IMR-90 (cell line): ENCODE measurements around the gene ZNF397. TPM values are rescaled to one million over a fixed set of nuclear protein-coding genes. Genes with fewer than 3 reads are reported as not detected.
A peak's percentile ranks its signal among the peaks of the same experiment; 100 is the strongest.

Source experiments
- ATAC-seq: fragments of 200-7000 bp; cut with Tn5 transposase; 2 replicates; pipeline ENCODE4 v1.9.1; 2020; ENCODE audit warnings: low read depth, mild to moderate bottlenecking, moderate library complexity
- BruUV-seq: library from RNA; stranded (reverse); fragments of 400-500 nt; replicated peaks from 2 replicates; lab custom pipeline; 2021; lab: Mats Ljungman, UMichigan
- CTCF ChIA-PET: fragments of 300-600 bp; formaldehyde crosslinking; extraction: SDS; loops from one replicate; lab custom pipeline; 2021; ENCODE audit warnings: antibody characterized with exemption; lab: Yijun Ruan, JAX
- POLR2A ChIA-PET: fragments of 300-600 bp; sonication (Branson Sonifier 250); formaldehyde crosslinking; loops from one replicate; lab custom pipeline; 2022; ENCODE audit warnings: antibody characterized with exemption; ENCODE audit not compliant: unreplicated experiment; lab: Charles Lee
- DNase-seq: peaks from one replicate; pipeline ENCODE4 v3.0.0; 2013
- H2AFZ ChIP-seq: replicated peaks from 2 replicates; pipeline ENCODE3; 2013; ENCODE audit warnings: low read length, mild to moderate bottlenecking; ENCODE audit not compliant: poor library complexity
- H2AK5ac ChIP-seq: 2 replicates; pipeline ENCODE4 v1.6.1; 2013; ENCODE audit warnings: low read depth, low read length, inconsistent platforms
- H2AK9ac ChIP-seq: replicated peaks from 2 replicates; pipeline ENCODE3; 2013; ENCODE audit warnings: mild to moderate bottlenecking, low read depth, low read length, moderate library complexity; ENCODE audit not compliant: poor library complexity
- H2BK120ac ChIP-seq: 2 replicates; pipeline ENCODE4 v1.6.1; 2013; ENCODE audit warnings: low read depth, low read length, inconsistent platforms
- H2BK15ac ChIP-seq: 3 replicates; pipeline ENCODE4 v1.6.1; 2013; ENCODE audit warnings: low read depth, low read length, inconsistent platforms
- H2BK20ac ChIP-seq: 2 replicates; pipeline ENCODE4 v1.6.1; 2013; ENCODE audit warnings: low read depth, mild to moderate bottlenecking, inconsistent platforms, low read length, moderate library complexity
- H2BK5ac ChIP-seq: 2 replicates; pipeline ENCODE4 v1.6.1; 2013; ENCODE audit warnings: mild to moderate bottlenecking, low read depth, low read length, inconsistent platforms; ENCODE audit not compliant: poor library complexity, severe bottlenecking
- H3K14ac ChIP-seq: replicated peaks from 2 replicates; pipeline ENCODE4 v1.6.1; 2013; ENCODE audit warnings: low read depth, low read length, inconsistent platforms
- H3K18ac ChIP-seq: 2 replicates; pipeline ENCODE4 v1.6.1; 2013; ENCODE audit warnings: low read depth, low read length, control low read depth
- H3K23ac ChIP-seq: 2 replicates; pipeline ENCODE4 v1.6.1; 2013; ENCODE audit warnings: low read depth, low read length, inconsistent platforms
- H3K27ac ChIP-seq: 2 replicates; pipeline ENCODE4 v1.5.1; 2013; ENCODE audit warnings: mild to moderate bottlenecking, control low read depth, low read length; ENCODE audit not compliant: insufficient read depth
- H3K27me3 ChIP-seq: 2 replicates; pipeline ENCODE4 v1.6.1; 2013; ENCODE audit warnings: low read length; ENCODE audit not compliant: control insufficient read depth, insufficient read depth
- H3K36me3 ChIP-seq: 2 replicates; pipeline ENCODE4 v1.6.1; 2013; ENCODE audit warnings: low read length, mixed read lengths; ENCODE audit not compliant: control insufficient read depth, insufficient read depth
- H3K4ac ChIP-seq: 2 replicates; pipeline ENCODE4 v1.6.1; 2013; ENCODE audit warnings: low read depth, low read length, inconsistent platforms
- H3K4me1 ChIP-seq: 2 replicates; pipeline ENCODE4 v1.6.1; 2013; ENCODE audit warnings: low read length, mixed read lengths; ENCODE audit not compliant: control insufficient read depth, insufficient read depth
- H3K4me2 ChIP-seq: 2 replicates; pipeline ENCODE4 v1.6.1; 2013; ENCODE audit warnings: low read depth, mild to moderate bottlenecking, control low read depth, low read length, moderate library complexity
- H3K4me3 ChIP-seq: 2 replicates; pipeline ENCODE4 v1.5.1; 2013; ENCODE audit warnings: low read depth, mild to moderate bottlenecking, control low read depth, low read length, moderate library complexity; ENCODE audit not compliant: insufficient read depth
- H3K56ac ChIP-seq: 2 replicates; pipeline ENCODE4 v1.6.1; 2013; ENCODE audit warnings: low read length, inconsistent platforms; ENCODE audit not compliant: insufficient read depth; ENCODE audit errors: extremely low read depth
- H3K79me1 ChIP-seq, 2 experiments: 2 replicates each; pipeline ENCODE4 v1.6.1; 2013; ENCODE audit warnings: low read length in 2 of 2, inconsistent platforms in 1 of 2, low read depth in 1 of 2
- H3K9ac ChIP-seq: 2 replicates; pipeline ENCODE4 v1.6.1; 2013; ENCODE audit warnings: low read depth, low read length, control low read depth
- H3K9me1 ChIP-seq: 2 replicates; pipeline ENCODE4 v1.6.1; 2013; ENCODE audit warnings: low read length, inconsistent platforms; ENCODE audit not compliant: insufficient read depth
- H3K9me3 ChIP-seq: 2 replicates; pipeline ENCODE4 v1.6.1; 2013; ENCODE audit warnings: low read length; ENCODE audit not compliant: control insufficient read depth, insufficient read depth
- H4K20me1 ChIP-seq: 2 replicates; pipeline ENCODE4 v1.6.1; 2013; ENCODE audit warnings: low read length, inconsistent platforms; ENCODE audit not compliant: insufficient read depth
- H4K5ac ChIP-seq: 2 replicates; pipeline ENCODE4 v1.6.1; 2013; ENCODE audit warnings: mild to moderate bottlenecking, low read depth, low read length, control low read depth
- H4K8ac ChIP-seq, 2 experiments: 2 replicates each; pipeline ENCODE4 v1.6.1; 2013; ENCODE audit warnings: low read depth in 2 of 2, low read length in 2 of 2, control low read depth in 1 of 2, inconsistent platforms in 1 of 2
- H4K91ac ChIP-seq: 2 replicates; pipeline ENCODE4 v1.6.1; 2013; ENCODE audit warnings: low read depth, low read length, inconsistent platforms; ENCODE audit not compliant: insufficient read depth
- MAFK ChIP-seq: IDR thresholded peaks from 2 replicates; pipeline ENCODE4 v1.6.1; 2012; ENCODE audit warnings: low read depth, low read length, improper control_type of control experiment
- POLR2A ChIP-seq: IDR thresholded peaks from 2 replicates; pipeline ENCODE4 v1.6.1; 2012; ENCODE audit warnings: mild to moderate bottlenecking, low read depth, low read length
- WGBS, 2 experiments: methylation state at CpG; one replicate each; pipeline versions ENCODE4 v1.1.5 to v1.1.7; 2013; ENCODE audit warnings: missing lambda C conversion rate in 2 of 2; ENCODE audit not compliant: insufficient read length in 1 of 2; ENCODE audit errors: extremely low coverage in 2 of 2; 5-methylcytosine and 5-hydroxymethylcytosine counted together
- dilution Hi-C: fragments of 300-500 bp; cut with HindIII; formaldehyde crosslinking; loops from one replicate; pipeline ENCODE4 v1.14.3; 2018; ENCODE audit warnings: low sequenced_read_pairs; ENCODE audit not compliant: unreplicated experiment
- in situ Hi-C: fragments of 300-500 bp; cut with MboI; formaldehyde crosslinking; loops from 3 replicates; pipeline ENCODE4 v1.14.3; 2019; ENCODE audit warnings: low sequenced_read_pairs, inconsistent platforms, mixed read lengths
- intact Hi-C: fragments of 100-400 bp; cut with micrococcal nuclease; formaldehyde crosslinking; loops from 2 replicates; pipeline ENCODE4 v1.10.0; 2022
- polyA plus RNA-seq, 3 experiments: library from polyadenylated mRNA; depleted of rRNA; stranded (reverse); fragments of >200 nt; gene quantifications; 2 replicates each; pipeline ENCODE4 v1.2.3, GENCODE V29; 2012; ENCODE audit warnings: low replicate concordance in 1 of 3
- total RNA-seq: library from RNA; depleted of rRNA; stranded (reverse); fragments of >200 nt; gene quantifications from 2 replicates; pipeline ENCODE4 v1.2.3, GENCODE V29; 2012

ZNF397 gene
- total and polyA plus RNA-seq, 2 of the 4 experiments (the other 2 are of a cell fraction), result 5.5 to 9.9 TPM

- Histone ChIP-seq H3K4ac (no peak overlapping the region), H2BK15ac (no peak overlapping the region), H3K4me3 (no peak overlapping the region), H3K79me1 (peaks cover 5 to 8% of the 10 kb centered on the region in 2 experiments; a peak in 3 of 4 replicates), H3K23ac (0 out of 2 replicates have a peak overlapping the region, but pooled peaks have one; percentile 24), H2BK5ac (no peak overlapping the region), H2BK20ac (no peak overlapping the region), H2AK9ac (no peak overlapping the region), H3K56ac (no peak overlapping the region), H4K20me1 (no peaks in the 10 kb centered on the region), H4K5ac (no peak overlapping the region), H3K9me3 (peaks cover 5% of the 10 kb centered on the region; the same call in 1 of the 2 replicates), H2AFZ (no peak overlapping the region), H2BK120ac (no peak overlapping the region), H3K27ac (no peak overlapping the region), H3K9ac (no peak overlapping the region), H3K18ac (no peak overlapping the region), H3K4me2 (no peak overlapping the region), H3K14ac (no peak overlapping the region), H3K4me1 (peaks cover 2% of the 10 kb centered on the region; the same call in 1 of the 2 replicates), H4K8ac (no peak overlapping the region; a peak in 1 of 4 replicates), H3K27me3 (no peaks in the 10 kb centered on the region), H4K91ac (no peak overlapping the region; the same call in 1 of the 2 replicates), H2AK5ac (no peak overlapping the region), H3K36me3 (peaks cover 15% of the 10 kb centered on the region), H3K9me1 (no peaks in the 10 kb centered on the region)
- CTCF ChIA-PET, result interaction anchor here (0.6 to 1.0 kb wide), 4 partner anchors 116 to 1907 kb away, joined by 3 to 5 read pairs (median 3); no protein-coding TSS in a partner anchor
- POLR2A ChIA-PET, result no interaction called here
- WGBS, 2 experiments, result no CpG with 5 or more reads among the region's 1 CpG
- DNase-seq, result no peak
- dilution Hi-C loops, result no loop called here
- ATAC-seq, result no peak
- intact Hi-C loops, result no loop called here
- in situ Hi-C loops, result loop anchor here (25.0 kb wide), 1 partner anchor 723 kb away; the partner anchor contains the start of gene RMP24
- BruUV-seq, result no TSS peak
- TF ChIP-seq MAFK (peak; percentile 44), POLR2A (no peak)
These were observed 1.5 kb upstream of the ZNF397 start for GRCh38 chr18:35239314-35239713.
